ENCODE measurements around the gene TRIM66.

The TRIM66 gene

DNA sequence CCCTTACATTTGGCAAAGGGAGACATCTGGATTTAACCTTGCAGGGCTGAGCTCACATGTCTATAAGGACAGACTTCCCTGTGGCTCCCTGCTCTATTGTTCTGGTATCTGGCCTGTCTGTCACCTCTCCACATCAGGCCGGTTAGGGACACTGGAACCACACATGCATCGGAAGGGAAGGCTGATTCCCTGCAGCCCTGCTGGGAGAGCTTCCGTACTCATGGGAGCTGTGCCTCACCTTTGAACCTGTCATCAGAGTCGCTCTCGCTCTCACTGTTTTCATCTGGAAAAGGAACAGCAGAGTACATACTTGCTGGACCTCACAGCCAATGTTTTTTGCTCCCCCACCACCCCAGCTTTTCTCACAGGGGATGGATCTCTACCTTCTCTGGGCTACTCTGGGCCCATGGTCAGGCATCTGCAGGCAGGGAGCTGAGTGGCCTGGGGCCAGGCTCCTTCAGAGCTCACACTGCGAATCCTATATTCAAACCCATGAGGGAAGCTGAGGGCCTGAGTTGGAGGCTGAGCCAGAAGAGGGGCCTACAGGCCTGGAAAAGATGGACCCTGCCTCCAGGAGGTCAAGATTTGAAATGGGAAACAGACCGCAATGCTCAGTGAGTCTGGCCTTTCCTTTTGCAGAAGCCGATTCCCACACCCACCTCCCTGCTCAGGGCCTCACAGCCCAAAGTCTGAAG is 31.4 kb upstream of the TRIM66 start:
- DNase-seq (ENCODE audit: extremely low read depth, low read depth) = no peak

DNA sequence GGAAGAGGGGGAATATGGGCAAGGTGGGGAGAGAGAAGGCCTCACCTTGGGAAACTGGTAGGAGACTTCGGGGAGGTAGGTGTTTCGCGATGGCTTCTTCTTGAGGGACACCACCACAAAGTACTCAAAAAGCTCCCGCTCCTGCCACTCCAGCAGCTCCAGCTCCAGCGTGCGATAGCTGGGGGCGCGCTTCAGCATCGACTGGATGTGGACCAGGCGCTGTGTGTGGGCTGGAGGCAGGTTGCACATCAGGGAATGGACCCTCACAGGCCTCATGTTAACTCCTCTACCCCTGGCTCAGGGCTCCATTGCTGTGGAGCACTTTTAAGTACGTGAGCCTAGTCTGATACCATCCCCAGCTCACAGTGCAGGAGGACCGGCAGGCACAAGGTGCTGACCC is 30.0 kb upstream of the TRIM66 start:
- TF ChIP-seq, protein P1, sequence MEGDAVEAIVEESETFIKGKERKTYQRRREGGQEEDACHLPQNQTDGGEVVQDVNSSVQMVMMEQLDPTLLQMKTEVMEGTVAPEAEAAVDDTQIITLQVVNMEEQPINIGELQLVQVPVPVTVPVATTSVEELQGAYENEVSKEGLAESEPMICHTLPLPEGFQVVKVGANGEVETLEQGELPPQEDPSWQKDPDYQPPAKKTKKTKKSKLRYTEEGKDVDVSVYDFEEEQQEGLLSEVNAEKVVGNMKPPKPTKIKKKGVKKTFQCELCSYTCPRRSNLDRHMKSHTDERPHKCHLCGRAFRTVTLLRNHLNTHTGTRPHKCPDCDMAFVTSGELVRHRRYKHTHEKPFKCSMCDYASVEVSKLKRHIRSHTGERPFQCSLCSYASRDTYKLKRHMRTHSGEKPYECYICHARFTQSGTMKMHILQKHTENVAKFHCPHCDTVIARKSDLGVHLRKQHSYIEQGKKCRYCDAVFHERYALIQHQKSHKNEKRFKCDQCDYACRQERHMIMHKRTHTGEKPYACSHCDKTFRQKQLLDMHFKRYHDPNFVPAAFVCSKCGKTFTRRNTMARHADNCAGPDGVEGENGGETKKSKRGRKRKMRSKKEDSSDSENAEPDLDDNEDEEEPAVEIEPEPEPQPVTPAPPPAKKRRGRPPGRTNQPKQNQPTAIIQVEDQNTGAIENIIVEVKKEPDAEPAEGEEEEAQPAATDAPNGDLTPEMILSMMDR (IDR thresholded peaks at IDR 0.05; ENCODE audit: low read depth, low read length) = no peak
- no peak for DNase-seq (ENCODE audit: extremely low read depth, low read depth)

More for the DNA sequence above, 31.4 kb upstream of the TRIM66 start:
- TF ChIP-seq, protein P1 (IDR thresholded peaks at IDR 0.05; ENCODE audit: low read depth, low read length) = no peak

DNA sequence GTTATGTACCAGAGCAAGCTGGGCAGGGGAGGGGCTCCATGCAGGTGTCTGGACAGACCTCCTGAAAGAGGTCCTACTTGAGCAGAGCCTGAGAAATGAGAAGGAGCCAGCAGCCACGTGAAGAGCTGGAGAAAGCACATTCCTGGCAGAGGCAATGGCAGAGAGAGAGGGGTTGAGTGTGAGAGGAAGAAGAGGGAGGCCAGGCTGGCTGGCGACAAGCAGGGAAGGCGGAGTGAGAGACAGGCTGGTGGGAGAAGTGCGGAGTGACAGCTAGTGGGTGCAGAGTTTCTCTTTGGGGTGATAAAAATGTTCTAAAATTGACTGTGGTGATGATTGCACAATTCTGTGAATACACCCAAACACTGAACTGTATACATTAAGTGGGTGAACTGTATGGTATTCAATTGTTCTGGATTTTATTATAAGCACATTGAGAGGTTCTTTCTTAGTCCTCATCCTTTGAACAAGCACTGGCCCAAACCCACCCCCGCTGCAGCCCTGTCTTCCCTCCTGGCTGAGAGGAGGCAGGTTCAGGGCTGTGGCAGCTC is 29.5 kb upstream of the TRIM66 start:
- TF ChIP-seq, protein P1 (IDR thresholded peaks at IDR 0.05; ENCODE audit: low read depth, low read length) = no peak
- no peak for DNase-seq (ENCODE audit: extremely low read depth, low read depth)

DNA sequence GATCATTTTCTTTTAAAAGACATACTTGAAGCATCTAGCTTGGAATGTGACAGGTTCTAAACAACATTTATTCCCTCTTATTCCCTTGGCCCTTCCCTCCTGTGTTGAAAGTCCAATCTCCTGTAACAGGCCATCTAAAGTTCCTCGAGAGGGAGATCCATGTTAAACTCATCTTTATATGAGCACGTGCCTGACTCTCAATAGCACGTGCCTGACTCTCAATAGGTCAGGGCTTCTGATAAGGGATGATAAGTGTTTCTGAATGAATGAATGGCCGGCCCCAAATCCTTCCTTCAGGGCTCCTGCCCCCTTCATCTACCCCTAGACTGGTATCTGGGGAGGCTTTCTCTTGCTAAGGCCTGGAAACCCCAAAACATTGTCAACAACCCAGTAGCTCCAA is 27.3 kb upstream of the TRIM66 start:
- no peak for DNase-seq (ENCODE audit: extremely low read depth, low read depth)
- TF ChIP-seq, protein P1 (IDR thresholded peaks at IDR 0.05; ENCODE audit: low read depth, low read length) = no peak

DNA sequence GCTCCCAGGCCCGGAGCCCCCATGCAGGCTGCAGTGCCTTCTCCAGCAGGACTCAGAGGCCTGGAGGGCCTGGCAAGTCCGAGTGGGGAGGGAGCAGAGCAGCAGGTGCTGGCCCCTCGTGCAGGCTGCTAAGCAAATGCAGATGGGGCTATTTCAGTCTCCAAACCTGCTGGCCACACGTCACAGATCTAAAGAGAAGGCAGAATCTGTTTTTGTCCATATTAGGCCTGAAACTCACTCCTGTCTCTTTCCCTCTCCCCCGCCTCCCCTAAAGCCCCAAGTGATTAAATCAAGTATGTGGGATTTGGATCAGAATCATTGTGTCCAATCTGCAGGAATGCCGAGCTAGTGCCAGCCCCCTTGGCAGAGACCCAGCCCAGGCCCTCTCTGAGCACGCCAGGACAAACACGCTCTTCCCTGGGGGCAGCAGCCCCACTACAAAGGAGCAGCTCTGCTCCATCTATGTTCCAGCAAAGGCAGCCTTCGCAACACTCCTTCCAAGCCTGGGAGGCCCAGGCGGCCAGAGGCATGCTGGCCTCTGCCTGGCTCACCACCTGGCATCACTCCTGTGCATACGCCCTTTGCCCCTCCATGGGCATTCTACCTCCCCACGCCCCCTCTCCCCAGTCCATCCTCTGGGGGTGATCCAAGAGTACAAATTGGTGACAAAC is 26.7 kb upstream of the TRIM66 start:
- TF ChIP-seq, protein P1 (IDR thresholded peaks at IDR 0.05; ENCODE audit: low read depth, low read length) = no peak
- peak; percentile 97 for DNase-seq (ENCODE audit: extremely low read depth, low read depth)

DNA sequence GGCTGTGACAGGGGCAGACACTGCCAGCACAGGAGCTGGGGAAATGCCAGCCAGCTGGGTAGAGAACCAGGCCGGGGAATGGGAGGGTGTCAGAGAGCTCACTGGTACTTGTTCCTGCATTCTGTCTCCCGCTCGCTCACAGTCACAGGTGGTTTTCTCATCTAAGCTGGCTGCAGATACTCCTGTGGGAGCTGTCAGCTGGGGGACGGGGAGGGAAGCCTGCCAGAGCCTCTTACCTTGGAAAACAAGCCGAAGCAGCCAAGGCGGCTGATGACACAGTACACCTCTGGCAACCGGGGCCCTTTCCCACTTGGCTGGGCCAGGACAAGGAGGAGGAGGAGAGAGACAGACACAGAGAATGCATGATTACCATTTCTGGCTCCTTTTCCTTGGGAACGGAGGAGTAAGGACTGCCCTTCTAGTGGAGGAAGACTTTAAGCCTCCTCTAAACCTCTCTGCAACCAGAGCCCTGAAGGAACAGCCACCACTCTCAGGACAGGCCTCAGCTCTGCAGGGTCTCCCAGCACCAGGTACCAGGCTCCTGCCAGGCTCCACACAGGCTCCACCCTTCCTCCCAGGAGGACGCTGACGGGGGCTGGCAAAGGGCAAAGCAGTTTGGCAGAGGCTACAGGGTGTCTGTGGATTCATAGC is 25.2 kb upstream of the TRIM66 start:
- DNase-seq (ENCODE audit: extremely low read depth, low read depth) = no peak
- TF ChIP-seq, protein P1 (IDR thresholded peaks at IDR 0.05; ENCODE audit: low read depth, low read length) = no peak

All from AG09319 (cell line).